Neural cell (in vitro differentiated cells): ENCODE results near the gene MSI2. TPM values are rescaled to one million over a fixed set of nuclear protein-coding genes. Genes with fewer than 3 reads are reported as not detected.

ENCODE experiments used
- H2AFZ ChIP-seq: fragments of 200-600, 300-800 bp; sonication (generic), shearing (Covaris generic); 2 replicates; pipeline ENCODE4 v1.6.0; 2014; ENCODE audit warnings: low read depth, mild to moderate bottlenecking, antibody characterized with exemption, low read length, moderate library complexity
- H3F3A ChIP-seq: fragments of 200-600 bp; shearing (Covaris generic); 2 replicates; pipeline ENCODE4 v1.6.1; 2016; ENCODE audit warnings: mild to moderate bottlenecking, moderate library complexity, mixed read lengths, antibody characterized with exemption, low read length; ENCODE audit not compliant: insufficient read depth, poor library complexity, severe bottlenecking
- H3K27ac ChIP-seq: fragments of 200-600, 300-800 bp; sonication (generic), shearing (Covaris generic); 2 replicates; pipeline ENCODE4 v1.5.1; 2014; ENCODE audit warnings: mild to moderate bottlenecking, low read length, moderate library complexity
- H3K27me3 ChIP-seq: fragments of 300-800, 200-600 bp; sonication (generic), shearing (Covaris generic); 2 replicates; pipeline ENCODE4 v1.6.0; 2014; ENCODE audit warnings: mild to moderate bottlenecking, low read depth, low read length, moderate library complexity; ENCODE audit not compliant: insufficient read depth
- H3K36me3 ChIP-seq: fragments of 300-800, 200-600 bp; sonication (generic), shearing (Covaris generic); 2 replicates; pipeline ENCODE4 v1.5.1; 2014; ENCODE audit warnings: mild to moderate bottlenecking, antibody characterized with exemption, low read length, moderate library complexity; ENCODE audit not compliant: insufficient read depth
- H3K4me2 ChIP-seq: fragments of 300-800, 200-600 bp; sonication (generic), shearing (Covaris generic); 2 replicates; pipeline ENCODE4 v1.6.0; 2014; ENCODE audit warnings: mild to moderate bottlenecking, low read length
- H3K4me3 ChIP-seq: fragments of 300-800, 200-600 bp; sonication (generic), shearing (Covaris generic); 2 replicates; pipeline ENCODE4 v1.5.1; 2014; ENCODE audit warnings: mild to moderate bottlenecking, low read length, moderate library complexity
- H3K79me2 ChIP-seq: fragments of 200-600 bp; shearing (Covaris generic); replicated peaks from 2 replicates; pipeline ENCODE4 v1.6.0; 2014; ENCODE audit warnings: mild to moderate bottlenecking, low read length, moderate library complexity; ENCODE audit not compliant: insufficient read depth
- H3K9ac ChIP-seq: fragments of 300-800, 200-600 bp; sonication (generic), shearing (Covaris generic); 2 replicates; pipeline ENCODE4 v1.6.1; 2016; ENCODE audit warnings: mild to moderate bottlenecking, low read length, mixed read lengths
- H3K9me2 ChIP-seq: fragments of 200-600 bp; shearing (Covaris generic); 2 replicates; pipeline ENCODE4 v1.6.1; 2016; ENCODE audit warnings: mild to moderate bottlenecking, low read length, mixed read lengths; ENCODE audit not compliant: insufficient read depth
- H3K9me3 ChIP-seq: fragments of 200-600, 300-800 bp; sonication (generic), shearing (Covaris generic); 2 replicates; pipeline ENCODE4 v1.6.1; 2016; ENCODE audit warnings: mild to moderate bottlenecking, mixed run types, low read length, moderate library complexity, mixed read lengths
- H4K20me1 ChIP-seq: fragments of 200-600 bp; shearing (Covaris generic); 2 replicates; pipeline ENCODE4 v1.6.1; 2016; ENCODE audit warnings: mild to moderate bottlenecking, mixed run types; ENCODE audit not compliant: insufficient read depth
- EP300 ChIP-seq: fragments of 450-650 bp; conservative IDR thresholded peaks from 2 replicates; pipeline ENCODE4 v1.6.1; 2014; ENCODE audit warnings: antibody characterized with exemption, mild to moderate bottlenecking, moderate library complexity; ENCODE audit not compliant: poor library complexity, severe bottlenecking
- EZH2 ChIP-seq: fragments of 200-600, 300-800 bp; shearing (Covaris generic), sonication (generic); IDR thresholded peaks from 2 replicates; pipeline ENCODE4 v1.6.1; 2014; ENCODE audit warnings: antibody characterized with exemption, low read length, borderline replicate concordance, mild to moderate bottlenecking; ENCODE audit not compliant: insufficient read depth, poor library complexity, severe bottlenecking
- MXI1 ChIP-seq: fragments of 450-650 bp; conservative IDR thresholded peaks from 2 replicates; pipeline ENCODE4 v1.6.1; 2014; ENCODE audit warnings: antibody characterized with exemption, mild to moderate bottlenecking; ENCODE audit not compliant: poor library complexity, severe bottlenecking
- POLR2AphosphoS5 ChIP-seq: IDR thresholded peaks from 2 replicates; pipeline ENCODE4 v1.6.1; 2012
- RAD21 ChIP-seq: fragments of 450-650 bp; conservative IDR thresholded peaks from 2 replicates; pipeline ENCODE4 v1.6.1; 2014; ENCODE audit warnings: antibody characterized with exemption, mild to moderate bottlenecking, moderate library complexity
- SMC3 ChIP-seq: fragments of 450-650 bp; conservative IDR thresholded peaks from 2 replicates; pipeline ENCODE4 v1.6.1; 2014; ENCODE audit warnings: antibody characterized with exemption, mild to moderate bottlenecking, moderate library complexity; ENCODE audit not compliant: poor library complexity
- TAF1 ChIP-seq: IDR thresholded peaks from 2 replicates; pipeline ENCODE4 v1.6.1; 2012; ENCODE audit warnings: low read depth
- polyA plus RNA-seq: library from polyadenylated mRNA; depleted of rRNA; stranded (reverse); fragments of >200 nt; gene quantifications from 2 replicates; pipeline ENCODE4 v1.2.3, GENCODE V29; 2014
- TF ChIP-seq, protein P1 (sequence below): fragments of 450-650 bp; IDR thresholded peaks from 2 replicates; pipeline ENCODE4 v1.5.1; 2014; ENCODE audit warnings: antibody characterized with exemption, mild to moderate bottlenecking, moderate library complexity; ENCODE audit not compliant: poor library complexity, severe bottlenecking
- TF ChIP-seq, protein P2 (sequence below): IDR thresholded peaks from 2 replicates; pipeline ENCODE4 v1.6.1; 2012; ENCODE audit warnings: borderline replicate concordance

MSI2 gene
- polyA plus RNA-seq, 1 donor from 2014 or later: 61.4 TPM

DNA sequence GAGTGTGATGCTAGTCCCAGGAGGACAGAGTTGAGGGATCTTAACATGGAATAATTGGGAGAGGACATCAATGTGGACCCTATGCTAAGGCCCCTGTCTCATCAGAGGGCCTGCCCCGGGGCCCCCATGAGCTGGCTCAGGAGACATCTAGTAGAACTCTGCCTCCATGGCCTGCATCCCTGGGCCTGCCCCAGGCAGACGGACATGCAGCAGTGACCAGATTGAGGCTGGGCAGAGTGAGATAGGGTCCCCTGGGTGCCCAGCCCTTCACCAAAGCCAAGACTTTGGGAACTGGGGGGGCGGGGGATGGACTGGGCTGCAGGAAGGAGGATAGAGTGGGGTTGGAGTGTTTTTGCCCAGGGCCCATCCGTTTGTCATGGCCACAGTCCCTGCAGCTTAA is 373.6 kb downstream of the MSI2 start:
- Histone ChIP-seq H3K9ac (no peak overlapping the region), H3K79me2 (no peaks in the 10 kb centered on the region), H3K36me3 (no peaks in the 10 kb centered on the region), H3K27ac (no peak overlapping the region), H3K27me3 (no peaks in the 10 kb centered on the region), H2AFZ (no peak overlapping the region), H3K9me3 (no peaks in the 10 kb centered on the region), H4K20me1 (no peaks in the 10 kb centered on the region), H3K9me2 (no peaks in the 10 kb centered on the region), H3K4me3 (no peak overlapping the region), H3F3A (no peaks in the 10 kb centered on the region), H3K4me2 (no peak overlapping the region)
- TF ChIP-seq, protein P1, sequence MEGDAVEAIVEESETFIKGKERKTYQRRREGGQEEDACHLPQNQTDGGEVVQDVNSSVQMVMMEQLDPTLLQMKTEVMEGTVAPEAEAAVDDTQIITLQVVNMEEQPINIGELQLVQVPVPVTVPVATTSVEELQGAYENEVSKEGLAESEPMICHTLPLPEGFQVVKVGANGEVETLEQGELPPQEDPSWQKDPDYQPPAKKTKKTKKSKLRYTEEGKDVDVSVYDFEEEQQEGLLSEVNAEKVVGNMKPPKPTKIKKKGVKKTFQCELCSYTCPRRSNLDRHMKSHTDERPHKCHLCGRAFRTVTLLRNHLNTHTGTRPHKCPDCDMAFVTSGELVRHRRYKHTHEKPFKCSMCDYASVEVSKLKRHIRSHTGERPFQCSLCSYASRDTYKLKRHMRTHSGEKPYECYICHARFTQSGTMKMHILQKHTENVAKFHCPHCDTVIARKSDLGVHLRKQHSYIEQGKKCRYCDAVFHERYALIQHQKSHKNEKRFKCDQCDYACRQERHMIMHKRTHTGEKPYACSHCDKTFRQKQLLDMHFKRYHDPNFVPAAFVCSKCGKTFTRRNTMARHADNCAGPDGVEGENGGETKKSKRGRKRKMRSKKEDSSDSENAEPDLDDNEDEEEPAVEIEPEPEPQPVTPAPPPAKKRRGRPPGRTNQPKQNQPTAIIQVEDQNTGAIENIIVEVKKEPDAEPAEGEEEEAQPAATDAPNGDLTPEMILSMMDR: no peak
- TF ChIP-seq SMC3 (no peak), RAD21 (no peak), EP300 (no peak)

DNA sequence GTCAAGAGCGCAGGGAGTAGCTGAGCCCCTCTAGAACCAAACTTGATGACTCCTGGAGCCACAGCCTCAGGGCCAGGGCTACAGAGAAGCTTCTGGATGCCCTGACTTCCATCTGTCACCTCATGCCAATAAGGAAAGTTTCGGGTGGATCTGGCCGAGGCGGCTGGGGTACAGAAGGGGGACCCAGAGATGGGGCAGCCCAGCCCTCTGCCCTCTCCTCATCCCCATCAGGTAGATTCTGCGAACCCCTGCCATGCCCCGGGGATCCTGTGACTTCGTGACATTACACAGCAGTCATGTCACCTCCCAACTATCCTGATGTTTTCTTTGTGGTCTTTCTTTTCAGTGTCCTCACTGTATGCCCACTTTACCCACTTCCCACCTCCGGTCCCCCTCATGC is 374.4 kb downstream of the MSI2 start:
- Histone ChIP-seq H3K27me3 (no peaks in the 10 kb centered on the region), H3F3A (no peaks in the 10 kb centered on the region), H3K36me3 (no peaks in the 10 kb centered on the region), H4K20me1 (no peaks in the 10 kb centered on the region), H3K4me3 (no peak overlapping the region), H2AFZ (no peak overlapping the region), H3K9ac (no peak overlapping the region), H3K9me3 (no peaks in the 10 kb centered on the region), H3K4me2 (no peak overlapping the region), H3K79me2 (no peaks in the 10 kb centered on the region), H3K27ac (no peak overlapping the region), H3K9me2 (no peaks in the 10 kb centered on the region)
- TF ChIP-seq SMC3 (no peak), TAF1 (no peak)
- TF ChIP-seq, protein P1: no peak

DNA sequence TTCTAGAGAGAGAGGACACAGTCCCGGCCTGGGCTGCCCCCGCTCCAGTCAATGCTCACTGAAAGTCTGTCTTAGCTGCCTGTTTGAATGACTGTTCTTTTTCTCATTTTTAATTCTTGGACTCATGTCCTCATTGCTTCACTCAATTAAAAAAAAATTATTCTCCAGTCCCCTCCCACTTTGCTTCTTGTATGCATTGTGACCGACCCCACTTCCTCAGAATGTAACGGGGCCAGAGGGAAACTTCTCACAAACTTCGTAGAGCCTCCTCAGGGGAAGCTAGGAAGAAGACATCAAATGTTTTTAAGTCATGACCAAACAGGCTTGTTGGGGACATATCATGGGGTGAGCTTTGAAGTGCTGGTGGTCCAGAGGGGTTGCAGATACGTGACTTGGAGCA is 375.5 kb downstream of the MSI2 start:
- H3K4me2 ChIP-seq: no peak overlapping the region
- H3K27me3 ChIP-seq: no peaks in the 10 kb centered on the region
- no peak overlapping the region for H3K4me3 ChIP-seq
- no peaks in the 10 kb centered on the region for H3F3A ChIP-seq
- no peaks in the 10 kb centered on the region for H4K20me1 ChIP-seq
- no peak overlapping the region for H2AFZ ChIP-seq
- no peaks in the 10 kb centered on the region for H3K9me2 ChIP-seq
- H3K9ac ChIP-seq: no peak overlapping the region
- H3K36me3 ChIP-seq: no peaks in the 10 kb centered on the region
- H3K9me3 ChIP-seq: no peaks in the 10 kb centered on the region
- TF ChIP-seq TAF1: no peak
- TF ChIP-seq, protein P2, sequence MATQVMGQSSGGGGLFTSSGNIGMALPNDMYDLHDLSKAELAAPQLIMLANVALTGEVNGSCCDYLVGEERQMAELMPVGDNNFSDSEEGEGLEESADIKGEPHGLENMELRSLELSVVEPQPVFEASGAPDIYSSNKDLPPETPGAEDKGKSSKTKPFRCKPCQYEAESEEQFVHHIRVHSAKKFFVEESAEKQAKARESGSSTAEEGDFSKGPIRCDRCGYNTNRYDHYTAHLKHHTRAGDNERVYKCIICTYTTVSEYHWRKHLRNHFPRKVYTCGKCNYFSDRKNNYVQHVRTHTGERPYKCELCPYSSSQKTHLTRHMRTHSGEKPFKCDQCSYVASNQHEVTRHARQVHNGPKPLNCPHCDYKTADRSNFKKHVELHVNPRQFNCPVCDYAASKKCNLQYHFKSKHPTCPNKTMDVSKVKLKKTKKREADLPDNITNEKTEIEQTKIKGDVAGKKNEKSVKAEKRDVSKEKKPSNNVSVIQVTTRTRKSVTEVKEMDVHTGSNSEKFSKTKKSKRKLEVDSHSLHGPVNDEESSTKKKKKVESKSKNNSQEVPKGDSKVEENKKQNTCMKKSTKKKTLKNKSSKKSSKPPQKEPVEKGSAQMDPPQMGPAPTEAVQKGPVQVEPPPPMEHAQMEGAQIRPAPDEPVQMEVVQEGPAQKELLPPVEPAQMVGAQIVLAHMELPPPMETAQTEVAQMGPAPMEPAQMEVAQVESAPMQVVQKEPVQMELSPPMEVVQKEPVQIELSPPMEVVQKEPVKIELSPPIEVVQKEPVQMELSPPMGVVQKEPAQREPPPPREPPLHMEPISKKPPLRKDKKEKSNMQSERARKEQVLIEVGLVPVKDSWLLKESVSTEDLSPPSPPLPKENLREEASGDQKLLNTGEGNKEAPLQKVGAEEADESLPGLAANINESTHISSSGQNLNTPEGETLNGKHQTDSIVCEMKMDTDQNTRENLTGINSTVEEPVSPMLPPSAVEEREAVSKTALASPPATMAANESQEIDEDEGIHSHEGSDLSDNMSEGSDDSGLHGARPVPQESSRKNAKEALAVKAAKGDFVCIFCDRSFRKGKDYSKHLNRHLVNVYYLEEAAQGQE: no peak
- no peak for TF ChIP-seq POLR2AphosphoS5
- no peak for TF ChIP-seq RAD21
- no peak for TF ChIP-seq EP300
- TF ChIP-seq, protein P1: no peak
- TF ChIP-seq MXI1: no peak
- no peak for TF ChIP-seq SMC3
- no peak for TF ChIP-seq EZH2
- no peaks in the 10 kb centered on the region for H3K79me2 ChIP-seq
- no peak overlapping the region for H3K27ac ChIP-seq
